ENCODE data around the gene EMILIN1. TPM values are rescaled to one million over a fixed set of nuclear protein-coding genes. Genes with fewer than 3 reads are reported as not detected.
A peak's percentile ranks its signal among the peaks of the same experiment; 100 is the strongest.

The EMILIN1 gene
- total and polyA plus RNA-seq, 3 donors from 2014 or later: 29.2 to 50.7 (median 35.9) TPM

DNA sequence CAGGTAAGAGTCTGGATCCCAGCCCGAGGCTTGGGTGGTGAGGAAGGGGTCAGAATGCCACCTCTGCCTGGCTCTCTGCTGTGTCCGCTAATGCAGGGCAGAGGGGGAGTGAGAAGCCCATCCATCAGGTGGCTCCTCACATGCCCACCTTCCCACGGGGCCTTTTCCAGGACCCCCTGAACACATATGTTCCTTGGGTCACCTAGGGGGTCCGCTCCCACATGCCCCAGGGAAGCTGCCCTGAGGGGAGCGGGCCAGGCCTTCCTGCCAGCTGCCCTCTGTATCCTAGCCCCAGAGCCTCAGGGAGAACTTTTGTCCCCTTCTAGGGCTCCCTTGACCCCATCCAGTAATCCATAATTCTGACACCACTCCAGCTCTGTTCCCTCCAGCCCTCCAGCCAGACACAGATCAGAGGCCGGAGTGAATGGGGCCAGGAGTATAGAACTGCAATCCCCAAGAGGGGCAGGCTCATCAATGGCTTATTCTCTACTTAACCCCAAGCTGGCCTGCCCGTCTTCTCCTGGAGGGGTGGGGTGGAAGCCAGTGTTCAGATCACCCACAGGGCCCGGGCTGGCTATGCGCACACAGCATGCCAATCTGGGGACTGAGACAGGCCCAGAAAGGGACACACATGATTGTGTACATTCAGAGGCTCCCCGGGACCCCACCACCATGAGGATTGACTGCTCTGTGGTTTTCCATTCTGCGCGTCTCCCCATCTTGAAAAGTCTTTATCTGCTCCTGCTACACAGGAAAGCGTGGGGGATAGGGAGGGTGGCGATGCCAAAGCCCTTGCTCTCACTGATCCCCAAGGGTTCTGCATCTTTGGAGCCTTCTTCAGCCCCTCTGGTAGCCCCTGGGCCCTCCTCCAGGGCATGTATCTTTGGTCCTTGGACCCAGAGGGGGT is 1.1 kb downstream of the EMILIN1 start:
- H3K27ac ChIP-seq: peak overlapping the region; percentile 74 to 76
- no peak for DNase-seq
- no peaks in the 10 kb centered on the region for H3K9me3 ChIP-seq
- peaks cover 27% of the 10 kb centered on the region for H3K4me1 ChIP-seq
- intact Hi-C loops (cut with DNase I; ENCODE audit: low total_unique reads): loop anchor here (10.0 kb wide), 1 partner anchor 135 kb away; the partner anchor contains the start of genes ATRAID, CAD and SLC5A6
- WGBS, 2 donors: 54% methylated on average over 13 to 14 of the region's 14 CpGs
- H3K36me3 ChIP-seq (ENCODE audit: low read depth, missing control alignments): no peaks in the 10 kb centered on the region
- H3K27me3 ChIP-seq: no peaks in the 10 kb centered on the region
- TF ChIP-seq, protein P1, sequence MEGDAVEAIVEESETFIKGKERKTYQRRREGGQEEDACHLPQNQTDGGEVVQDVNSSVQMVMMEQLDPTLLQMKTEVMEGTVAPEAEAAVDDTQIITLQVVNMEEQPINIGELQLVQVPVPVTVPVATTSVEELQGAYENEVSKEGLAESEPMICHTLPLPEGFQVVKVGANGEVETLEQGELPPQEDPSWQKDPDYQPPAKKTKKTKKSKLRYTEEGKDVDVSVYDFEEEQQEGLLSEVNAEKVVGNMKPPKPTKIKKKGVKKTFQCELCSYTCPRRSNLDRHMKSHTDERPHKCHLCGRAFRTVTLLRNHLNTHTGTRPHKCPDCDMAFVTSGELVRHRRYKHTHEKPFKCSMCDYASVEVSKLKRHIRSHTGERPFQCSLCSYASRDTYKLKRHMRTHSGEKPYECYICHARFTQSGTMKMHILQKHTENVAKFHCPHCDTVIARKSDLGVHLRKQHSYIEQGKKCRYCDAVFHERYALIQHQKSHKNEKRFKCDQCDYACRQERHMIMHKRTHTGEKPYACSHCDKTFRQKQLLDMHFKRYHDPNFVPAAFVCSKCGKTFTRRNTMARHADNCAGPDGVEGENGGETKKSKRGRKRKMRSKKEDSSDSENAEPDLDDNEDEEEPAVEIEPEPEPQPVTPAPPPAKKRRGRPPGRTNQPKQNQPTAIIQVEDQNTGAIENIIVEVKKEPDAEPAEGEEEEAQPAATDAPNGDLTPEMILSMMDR (IDR thresholded peaks at IDR 0.05): no peak
- no peak for TF ChIP-seq POLR2A (IDR thresholded peaks at IDR 0.05)
- H3K4me3 ChIP-seq: peak overlapping the region; percentile 55 to 68

DNA sequence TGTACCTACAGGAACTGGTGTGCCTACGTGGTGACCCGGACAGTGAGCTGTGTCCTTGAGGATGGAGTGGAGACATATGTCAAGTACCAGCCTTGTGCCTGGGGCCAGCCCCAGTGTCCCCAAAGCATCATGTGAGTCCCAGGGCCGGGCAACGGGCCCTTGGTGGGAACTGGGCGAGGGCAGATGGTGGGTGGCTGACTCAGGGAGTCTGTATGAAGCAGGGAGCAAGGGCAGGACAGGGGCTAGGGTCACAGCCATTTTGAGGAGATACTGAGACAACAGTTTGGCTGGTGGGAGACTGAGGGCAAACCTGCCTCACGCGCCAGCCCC is 1.7 kb downstream of the EMILIN1 start:
- Histone ChIP-seq H3K27me3 (no peaks in the 10 kb centered on the region), H3K36me3 (ENCODE audit: low read depth, missing control alignments) (no peaks in the 10 kb centered on the region), H3K27ac (peak overlapping the region; percentile 74 to 76), H3K4me3 (peak overlapping the region; percentile 55 to 68), H3K4me1 (peaks cover 24% of the 10 kb centered on the region), H3K9me3 (no peaks in the 10 kb centered on the region)
- WGBS, 2 donors: 45 to 73% methylated on average over 2 to 7 of the region's 7 CpGs
- intact Hi-C loops (cut with DNase I; ENCODE audit: low total_unique reads): loop anchor here (10.0 kb wide), 1 partner anchor 135 kb away; the partner anchor contains the start of genes ATRAID, CAD and SLC5A6
- no peak for DNase-seq
- TF ChIP-seq, protein P1 (IDR thresholded peaks at IDR 0.05): no peak
- TF ChIP-seq POLR2A (IDR thresholded peaks at IDR 0.05): no peak

DNA sequence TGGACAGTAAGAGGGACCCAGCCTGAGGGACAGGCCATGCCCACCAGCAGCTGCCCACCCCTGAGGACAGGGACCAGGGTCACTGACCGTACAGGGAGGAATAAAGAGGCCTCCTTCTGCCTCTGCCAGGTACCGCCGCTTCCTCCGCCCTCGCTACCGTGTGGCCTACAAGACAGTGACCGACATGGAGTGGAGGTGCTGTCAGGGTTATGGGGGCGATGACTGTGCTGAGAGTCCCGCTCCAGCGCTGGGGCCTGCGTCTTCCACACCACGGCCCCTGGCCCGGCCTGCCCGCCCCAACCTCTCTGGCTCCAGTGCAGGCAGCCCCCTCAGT is 2.2 kb downstream of the EMILIN1 start:
- Histone ChIP-seq H3K9me3 (no peaks in the 10 kb centered on the region), H3K27ac (peak overlapping the region; percentile 74 to 76), H3K27me3 (no peaks in the 10 kb centered on the region), H3K4me1 (peaks cover 19% of the 10 kb centered on the region), H3K36me3 (ENCODE audit: low read depth, missing control alignments) (no peaks in the 10 kb centered on the region), H3K4me3 (peak overlapping the region in 1 of 2 donors; percentile 68)
- DNase-seq: no peak
- TF ChIP-seq POLR2A (IDR thresholded peaks at IDR 0.05): no peak
- TF ChIP-seq, protein P1 (IDR thresholded peaks at IDR 0.05): no peak
- WGBS, 2 donors: 55 to 76% methylated on average over 9 to 14 of the region's 14 CpGs
- intact Hi-C loops (cut with DNase I; ENCODE audit: low total_unique reads): loop anchor here (10.0 kb wide), 1 partner anchor 134 kb away; the partner anchor contains the start of genes ATRAID, CAD and SLC5A6

DNA sequence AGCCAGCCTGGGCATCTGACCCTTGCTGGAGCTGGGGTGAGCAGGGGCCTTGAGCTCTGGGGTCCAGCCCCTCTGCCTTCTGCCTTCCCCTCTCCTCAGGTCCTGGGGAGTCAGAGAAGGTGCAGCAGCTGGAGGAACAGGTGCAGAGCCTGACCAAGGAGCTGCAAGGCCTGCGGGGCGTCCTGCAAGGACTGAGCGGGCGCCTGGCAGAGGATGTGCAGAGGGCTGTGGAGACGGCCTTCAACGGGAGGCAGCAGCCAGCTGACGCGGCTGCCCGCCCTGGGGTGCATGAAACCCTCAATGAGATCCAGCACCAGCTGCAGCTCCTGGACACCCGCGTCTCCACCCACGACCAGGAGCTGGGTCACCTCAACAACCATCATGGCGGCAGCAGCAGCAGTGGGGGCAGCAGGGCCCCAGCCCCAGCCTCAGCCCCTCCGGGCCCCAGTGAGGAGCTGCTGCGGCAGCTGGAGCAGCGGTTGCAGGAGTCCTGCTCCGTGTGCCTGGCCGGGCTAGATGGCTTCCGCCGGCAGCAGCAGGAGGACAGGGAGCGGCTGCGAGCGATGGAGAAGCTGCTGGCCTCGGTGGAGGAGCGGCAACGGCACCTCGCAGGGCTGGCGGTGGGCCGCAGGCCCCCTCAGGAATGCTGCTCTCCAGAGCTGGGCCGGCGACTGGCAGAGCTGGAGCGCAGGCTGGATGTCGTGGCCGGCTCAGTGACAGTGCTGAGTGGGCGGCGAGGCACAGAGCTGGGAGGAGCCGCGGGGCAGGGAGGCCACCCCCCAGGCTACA is 3.8 kb downstream of the EMILIN1 start:
- intact Hi-C loops (cut with DNase I; ENCODE audit: low total_unique reads): loop anchor here (10.0 kb wide), 1 partner anchor 133 kb away; the partner anchor contains the start of genes ATRAID, CAD and SLC5A6
- H3K27ac ChIP-seq: peak overlapping the region in 1 of 2 donors; percentile 37
- peaks cover 13% of the 10 kb centered on the region for H3K4me1 ChIP-seq
- no peaks in the 10 kb centered on the region for H3K27me3 ChIP-seq
- no peak for TF ChIP-seq POLR2A (IDR thresholded peaks at IDR 0.05)
- TF ChIP-seq, protein P1 (IDR thresholded peaks at IDR 0.05): no peak
- H3K4me3 ChIP-seq: no peak overlapping the region
- no peaks in the 10 kb centered on the region for H3K36me3 ChIP-seq (ENCODE audit: low read depth, missing control alignments)
- no peak for DNase-seq
- H3K9me3 ChIP-seq: no peaks in the 10 kb centered on the region
- WGBS, 2 donors: 82 to 85% methylated on average over 11 to 38 of the region's 38 CpGs
